HepG2 (cell line): ENCODE measurements around the gene POLE. TPM values are rescaled to one million over a fixed set of nuclear protein-coding genes. Genes with fewer than 3 reads are reported as not detected.

Experiments used
- ATAC-seq: fragments of 200-7000 bp; cut with Tn5 transposase; 3 replicates; pipeline ENCODE4 v1.9.1; 2020; ENCODE audit warnings: mild to moderate bottlenecking, moderate library complexity
- BruUV-seq: library from RNA; stranded (reverse); fragments of 400-500 nt; replicated peaks from 2 replicates; lab custom pipeline; 2021; lab: Mats Ljungman, UMichigan
- CTCF ChIA-PET: fragments of 300-600 bp; formaldehyde crosslinking; extraction: SDS; loops from one replicate; lab custom pipeline; 2021; ENCODE audit warnings: low total read pairs, inconsistent platforms, low intra/inter-chr PET ratio; lab: Yijun Ruan, JAX
- POLR2A ChIA-PET: fragments of 350-600 bp; sonication (Branson Sonifier 250); formaldehyde crosslinking; loops from one replicate; lab custom pipeline; 2020; ENCODE audit warnings: antibody characterized with exemption, inconsistent platforms; lab: Yijun Ruan, JAX
- DNase-seq: peaks from one replicate; pipeline ENCODE4 v3.0.0-alpha.2; 2015; ENCODE audit warnings: low spot score
- FAIRE-seq: peaks from 3 replicates; lab custom pipeline; 2011; peaks lifted over from hg19 to GRCh38; lab: Jason Lieb, UNC
- H2AFZ ChIP-seq: one replicate; pipeline ENCODE4 v1.6.1; 2011; ENCODE audit warnings: low read length, inconsistent platforms
- H3K27ac ChIP-seq: fragments of 300-600 bp; 3 replicates; pipeline ENCODE4 v1.8.0; 2011; ENCODE audit warnings: mixed run types, mild to moderate bottlenecking, mixed read lengths, low read length, inconsistent platforms; ENCODE audit not compliant: insufficient read depth; ENCODE audit errors: extremely low read length
- H3K27me3 ChIP-seq, 2 experiments: fragments of 200-600 bp in 1 of 2; 2 replicates in 1 of 2; 3 replicates in 1 of 2; pipeline versions ENCODE4 v1.6.0 to v1.8.0; 2011; ENCODE audit warnings: low read length in 2 of 2, mild to moderate bottlenecking in 2 of 2, moderate library complexity in 2 of 2, inconsistent platforms in 1 of 2; ENCODE audit not compliant: insufficient read depth in 2 of 2, control insufficient read depth in 1 of 2
- H3K36me3 ChIP-seq, 2 experiments: fragments of 200-600 bp in 1 of 2; replicated peaks in 1 of 2; 2 replicates in 1 of 2; 3 replicates in 1 of 2; pipeline versions ENCODE4 v1.5.1 to v1.8.0; 2011; ENCODE audit warnings: low read length in 2 of 2, inconsistent platforms in 1 of 2; ENCODE audit not compliant: insufficient read depth in 2 of 2, control insufficient read depth in 1 of 2
- H3K4me1 ChIP-seq: 2 replicates; pipeline ENCODE4 v1.5.1; 2012; ENCODE audit warnings: low read length, inconsistent platforms; ENCODE audit not compliant: insufficient read depth
- H3K4me2 ChIP-seq: 2 replicates; pipeline ENCODE4 v1.6.0; 2011; ENCODE audit warnings: low read depth, low read length, inconsistent platforms
- H3K4me3 ChIP-seq, 3 experiments: fragments of 200-600 bp in 1 of 3; sonication (generic), shearing (Covaris generic) in 1 of 3; replicated peaks in 1 of 3; 2 replicates each; pipeline ENCODE4 v1.5.1; 2011 to 2016; ENCODE audit warnings: low read length in 3 of 3, inconsistent platforms in 2 of 3, low read depth in 2 of 3, mild to moderate bottlenecking in 2 of 3, control low read depth in 1 of 3, mixed read lengths in 1 of 3; ENCODE audit not compliant: insufficient read depth in 1 of 3
- H3K79me2 ChIP-seq: one replicate; pipeline ENCODE4 v1.6.1; 2011; ENCODE audit warnings: low read length, inconsistent platforms; ENCODE audit not compliant: insufficient read depth
- H3K9ac ChIP-seq: 2 replicates; pipeline ENCODE4 v1.6.0; 2011; ENCODE audit warnings: mild to moderate bottlenecking, low read depth, low read length, inconsistent platforms; ENCODE audit not compliant: insufficient read depth
- H3K9me3 ChIP-seq: 2 replicates; pipeline ENCODE4 v1.5.1; 2012; ENCODE audit warnings: mild to moderate bottlenecking, low read length
- H4K20me1 ChIP-seq: 2 replicates; pipeline ENCODE4 v1.6.0; 2011; ENCODE audit warnings: inconsistent platforms, mild to moderate bottlenecking, low read length, moderate library complexity; ENCODE audit not compliant: insufficient read depth
- AGO2 ChIP-seq: fragments of 200-400 bp; formaldehyde crosslinking; optimal IDR thresholded peaks from 2 replicates; pipeline ENCODE3; 2017; ENCODE audit warnings: mild to moderate bottlenecking, low read depth, low read length, moderate library complexity
- PBX3 ChIP-seq: sonication (generic); formaldehyde crosslinking; IDR thresholded peaks from 2 replicates; pipeline ENCODE4 v1.8.1; 2023; ENCODE audit warnings: missing genetic modification reagents, inconsistent platforms, borderline replicate concordance
- ZBTB44 ChIP-seq: sonication (generic); formaldehyde crosslinking; IDR thresholded peaks from 2 replicates; pipeline ENCODE4 v1.4.0; 2020; ENCODE audit warnings: missing genetic modification reagents
- ZNF10 ChIP-seq: sonication (generic); formaldehyde crosslinking; IDR thresholded peaks from 2 replicates; pipeline ENCODE4 v1.4.0; 2020; ENCODE audit warnings: mild to moderate bottlenecking, low read depth, missing genetic modification reagents, borderline replicate concordance
- ZNF607 ChIP-seq: sonication (generic); formaldehyde crosslinking; IDR thresholded peaks from 2 replicates; pipeline ENCODE4 v1.5.1; 2020; ENCODE audit warnings: missing genetic modification reagents, mild to moderate bottlenecking, borderline replicate concordance
- WGBS: methylation state at CpG from one replicate; pipeline ENCODE4 v1.1.6; 2017; ENCODE audit warnings: low lambda C conversion rate; 5-methylcytosine and 5-hydroxymethylcytosine counted together
- in situ Hi-C: cut with HindIII; loops from 2 replicates; pipeline ENCODE4 v1.10.0; 2017; ENCODE audit warnings: low pct_unique_long_range_greater_than_20kb; ENCODE audit not compliant: extremely low pct_ligation_motif_present
- intact Hi-C: fragments of 100-400 bp; cut with micrococcal nuclease; formaldehyde crosslinking; loops from one replicate; pipeline ENCODE4 v1.10.0; 2022; ENCODE audit not compliant: unreplicated experiment
- polyA plus RNA-seq, 8 experiments: library from polyadenylated mRNA; depleted of rRNA in 3 of 8; stranded (reverse) in 7 of 8; unstranded in 1 of 8; fragments of >200 nt; fragmentation: Illumina TruSeq in 4 of 8; extraction: Trizol in 4 of 8; gene quantifications; 2 replicates each; pipeline versions ENCODE4 v1.2.1 to v1.2.3, GENCODE V29; 2011 to 2016; ENCODE audit warnings: low read depth in 4 of 8, missing spikeins in 1 of 8, mixed read lengths in 1 of 8; ENCODE audit not compliant: insufficient read depth in 1 of 8
- total RNA-seq, 5 experiments: library from RNA; depleted of rRNA; stranded (reverse); fragments of >200 nt; fragmentation: Illumina TruSeq; extraction: Trizol; gene quantifications; 2 replicates each; pipeline ENCODE4 v1.2.3, GENCODE V29; 2016; ENCODE audit warnings: low read depth in 1 of 5

POLE gene
- total and polyA plus RNA-seq, 2 of the 13 experiments (the other 11 are each of a cell fraction or from before 2014, with no cell fraction given) = 25.3 to 52.2 TPM

- no peak for TF ChIP-seq ZBTB44
- TF ChIP-seq ZNF607 (CRISPR knock-in tag) = no peak
- no peak for TF ChIP-seq ZNF10 (CRISPR knock-in tag)
Observed at GRCh38 chr12:132726386-132726785, 39.2 kb upstream of the POLE start (continued).

GRCh38 chr12:132724506-132725241 lies 37.5 kb upstream of the POLE start:
- POLR2A ChIA-PET = no interaction called here
- peaks cover 24 to 72% of the 10 kb centered on the region in 2 experiments for H3K36me3 ChIP-seq
- 96% methylated on average over 28 of the region's 30 CpGs for WGBS

More at GRCh38 chr12:132724506-132725241, 37.5 kb upstream of the POLE start:
- DNase-seq = no peak
- no peak overlapping the region for H3K4me2 ChIP-seq
- in situ Hi-C loops = no loop called here
- no TSS peak for BruUV-seq
- H3K4me1 ChIP-seq = no peaks in the 10 kb centered on the region
- CTCF ChIA-PET = no interaction called here
- ATAC-seq = no peak; the same call in 2 of the 3 replicates
- H3K9me3 ChIP-seq = no peaks in the 10 kb centered on the region
- TF ChIP-seq AGO2 = peak; percentile 83
- no peak for TF ChIP-seq PBX3
- TF ChIP-seq, all 625 proteins: peak for 1
- Histone ChIP-seq H4K20me1 (no peaks in the 10 kb centered on the region), H3K27me3 (no peaks in the 10 kb centered on the region), H3K79me2 (no peaks in the 10 kb centered on the region), H3K27ac (no peak overlapping the region), H2AFZ (no peak overlapping the region), H3K4me3 (no peak overlapping the region), H3K9ac (no peak overlapping the region)
- no peak for FAIRE-seq
- intact Hi-C loops = no loop called here
